Tibial nerve (tissue), 4 donors: Measurements from ENCODE around the gene CHAC1.

Experiments
- CTCF ChIP-seq, 5 experiments: fragments of 200-600 bp in 3 of 5; fragments of 450-650 bp in 2 of 5; sonication (generic) in 3 of 5; IDR thresholded peaks; one replicate each; pipeline ENCODE4 v1.5.1; 2016 to 2019; ENCODE audit warnings: antibody characterized with exemption in 5 of 5, mild to moderate bottlenecking in 3 of 5, moderate library complexity in 2 of 5
- EP300 ChIP-seq, 2 donors: sonication (generic); formaldehyde crosslinking; IDR thresholded peaks; one replicate each; pipeline ENCODE4 v1.6.1; 2017; ENCODE audit warnings: antibody characterized with exemption in 2 of 2, mild to moderate bottlenecking in 1 of 2

DNA sequence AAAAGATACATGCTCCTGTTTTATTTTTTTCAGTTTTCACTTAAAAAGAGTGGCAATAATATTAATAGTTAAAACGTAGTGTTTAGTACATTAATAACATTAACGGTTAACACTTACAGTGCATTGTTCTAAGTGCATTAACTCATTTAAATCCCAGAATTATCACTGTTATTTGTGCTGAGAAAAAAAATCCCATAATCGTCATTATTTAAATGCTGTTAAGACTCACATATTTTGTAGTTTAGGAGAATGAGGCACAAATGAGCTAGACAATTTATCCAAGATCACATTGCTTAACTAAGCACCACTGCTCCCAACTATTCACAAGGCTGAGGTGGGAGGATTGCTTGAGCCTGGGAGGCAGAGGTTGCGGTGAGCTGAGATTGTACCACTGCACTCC is 34.9 kb downstream of the CHAC1 start:
- no peak for TF ChIP-seq CTCF (IDR thresholded peaks at IDR 0.05)
- no peak for TF ChIP-seq EP300 (IDR thresholded peaks at IDR 0.05)
